H54 (cell line): Measurements from ENCODE around the gene RABGAP1L.

Experiments
- DNase-seq: peaks from one replicate; pipeline ENCODE4 v3.0.0; 2011; ENCODE audit warnings: low spot score, mixed read lengths; ENCODE audit not compliant: insufficient read length
- FAIRE-seq: peaks from 3 replicates; lab custom pipeline; 2011; peaks lifted over from hg19 to GRCh38; lab: Jason Lieb, UNC
- POLR2A ChIP-seq: IDR thresholded peaks from 2 replicates; pipeline ENCODE4 v1.6.1; 2011; ENCODE audit warnings: low read depth, mild to moderate bottlenecking, low read length

RABGAP1L gene

DNA sequence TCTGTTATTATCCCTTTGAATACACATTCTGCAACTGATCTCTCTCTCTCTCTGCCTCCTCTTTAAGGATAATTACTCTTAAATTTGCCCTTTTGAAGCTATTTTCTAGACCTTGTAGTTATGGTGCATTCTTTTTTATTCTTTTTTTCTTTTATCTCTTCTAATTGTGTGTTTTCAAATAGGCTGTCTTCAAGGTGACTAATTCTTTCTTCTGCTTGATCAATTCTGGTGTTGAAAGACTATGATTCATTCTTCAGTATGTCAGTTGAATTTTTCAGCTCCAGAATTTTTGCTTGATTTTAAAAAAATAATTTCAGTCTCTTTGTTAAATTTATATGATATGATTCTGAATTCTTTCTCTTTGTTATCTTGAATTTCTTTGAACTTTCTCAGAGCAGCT lies 192.8 kb downstream of the RABGAP1L start:
- no peak for TF ChIP-seq POLR2A
- DNase-seq (no peak), FAIRE-seq (no peak)

DNA sequence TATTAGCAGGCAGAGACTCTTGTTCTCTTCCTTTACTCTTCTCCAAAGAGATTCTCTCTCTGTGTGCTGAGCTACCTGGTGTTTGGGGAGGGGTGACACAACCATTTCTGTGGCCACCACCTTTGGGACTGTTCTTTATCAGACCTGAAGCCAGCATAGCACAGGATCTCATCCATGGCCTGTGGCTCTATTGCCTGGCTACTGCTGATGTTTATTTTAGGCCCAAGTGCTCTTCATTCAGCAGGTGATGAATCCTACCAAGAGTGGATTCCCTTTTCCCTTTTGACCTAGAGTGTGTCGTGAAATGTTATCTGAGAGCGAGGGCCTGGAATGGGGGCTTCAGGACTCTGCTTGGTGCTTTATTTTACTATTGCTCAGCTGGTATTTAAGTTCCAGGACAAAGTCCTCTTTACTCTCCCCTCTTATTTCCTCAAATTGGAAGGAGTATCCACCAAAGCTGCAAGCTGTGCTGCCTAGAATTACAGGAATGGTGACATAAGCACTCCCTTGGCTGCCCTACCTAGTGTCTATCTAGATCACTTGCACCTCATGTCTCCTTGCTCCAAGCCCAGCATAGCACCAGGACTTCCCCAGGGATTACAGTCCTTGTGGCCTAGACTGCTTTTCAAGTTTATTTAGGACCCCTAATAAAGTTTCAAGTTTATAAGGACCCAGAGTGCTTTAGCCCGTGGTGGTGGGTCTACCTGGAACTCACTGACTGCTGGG lies 193.7 kb downstream of the RABGAP1L start:
- no peak for FAIRE-seq
- no peak for DNase-seq
- no peak for TF ChIP-seq POLR2A

DNA sequence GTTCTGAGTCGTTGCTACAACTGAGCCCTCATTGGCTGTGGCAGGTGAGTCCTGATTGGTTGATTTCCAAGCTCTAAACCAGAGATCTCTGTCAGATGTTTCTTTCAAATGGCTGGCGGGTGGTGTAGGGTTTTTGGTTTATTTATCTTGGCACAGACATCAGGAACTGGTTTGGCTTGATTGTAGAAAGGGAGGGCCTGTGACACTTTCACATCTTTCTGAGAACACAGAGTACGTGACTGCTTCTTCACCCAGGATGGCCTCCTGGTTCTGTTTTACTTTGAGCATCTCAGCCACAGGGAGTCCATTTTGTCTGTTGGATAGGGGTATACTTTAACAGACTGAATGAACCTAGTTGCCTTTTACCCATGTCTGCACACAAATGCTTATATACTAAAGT lies 199.0 kb downstream of the RABGAP1L start:
- FAIRE-seq (no peak), DNase-seq (no peak)

DNA sequence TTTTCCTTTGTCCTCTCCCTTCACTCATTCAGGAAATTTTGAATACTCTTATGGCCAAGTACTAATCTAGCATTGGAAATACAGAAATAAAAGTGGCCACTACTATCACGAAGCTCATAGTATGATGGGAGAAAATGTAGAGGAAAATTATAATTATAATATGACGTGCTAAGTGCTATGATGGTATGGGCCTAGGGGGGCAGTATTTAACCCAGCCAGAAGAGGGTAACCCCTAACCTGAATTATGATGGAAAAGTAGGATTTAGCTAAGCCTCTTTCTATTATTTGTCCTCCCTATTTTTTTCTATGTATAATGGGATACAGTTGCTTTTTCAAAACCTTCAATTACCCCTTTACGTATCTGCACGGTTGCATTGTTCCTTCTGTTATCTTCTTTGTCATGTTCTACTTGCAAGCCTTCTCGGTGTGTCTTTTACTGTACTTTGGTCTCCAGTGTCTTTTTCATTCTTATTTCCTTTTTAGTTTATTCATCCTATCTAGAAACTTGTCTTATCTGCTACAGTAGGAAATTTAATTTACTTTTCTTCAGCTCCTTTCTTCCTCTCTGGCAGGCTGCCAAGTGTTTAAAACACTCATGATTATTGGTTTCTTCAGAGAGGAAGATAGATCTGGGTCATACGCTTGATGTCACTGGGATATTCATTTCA lies 199.6 kb downstream of the RABGAP1L start:
- no peak for DNase-seq
- FAIRE-seq = no peak

More for the DNA sequence above, 199.0 kb downstream of the RABGAP1L start:
- no peak for TF ChIP-seq POLR2A

DNA sequence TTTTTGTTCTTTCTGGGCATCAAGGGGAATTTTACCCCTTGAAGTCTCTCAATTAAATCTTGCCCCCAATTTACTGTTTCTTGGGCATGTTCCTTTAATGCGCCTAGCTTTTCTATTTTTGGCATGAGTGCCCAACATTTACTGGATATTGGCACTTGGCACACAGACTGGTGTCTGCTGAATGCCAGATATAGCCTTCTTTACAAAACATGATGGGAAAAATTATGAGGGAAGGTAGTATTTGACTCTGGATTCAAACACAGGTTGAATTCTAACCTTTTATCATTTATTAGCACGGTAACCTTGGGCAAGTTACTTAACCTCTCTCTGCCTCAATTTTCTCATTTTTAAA lies 200.1 kb downstream of the RABGAP1L start:
- no peak for FAIRE-seq
- DNase-seq = no peak
- no peak for TF ChIP-seq POLR2A

More for the DNA sequence above, 199.6 kb downstream of the RABGAP1L start:
- TF ChIP-seq POLR2A = no peak

DNA sequence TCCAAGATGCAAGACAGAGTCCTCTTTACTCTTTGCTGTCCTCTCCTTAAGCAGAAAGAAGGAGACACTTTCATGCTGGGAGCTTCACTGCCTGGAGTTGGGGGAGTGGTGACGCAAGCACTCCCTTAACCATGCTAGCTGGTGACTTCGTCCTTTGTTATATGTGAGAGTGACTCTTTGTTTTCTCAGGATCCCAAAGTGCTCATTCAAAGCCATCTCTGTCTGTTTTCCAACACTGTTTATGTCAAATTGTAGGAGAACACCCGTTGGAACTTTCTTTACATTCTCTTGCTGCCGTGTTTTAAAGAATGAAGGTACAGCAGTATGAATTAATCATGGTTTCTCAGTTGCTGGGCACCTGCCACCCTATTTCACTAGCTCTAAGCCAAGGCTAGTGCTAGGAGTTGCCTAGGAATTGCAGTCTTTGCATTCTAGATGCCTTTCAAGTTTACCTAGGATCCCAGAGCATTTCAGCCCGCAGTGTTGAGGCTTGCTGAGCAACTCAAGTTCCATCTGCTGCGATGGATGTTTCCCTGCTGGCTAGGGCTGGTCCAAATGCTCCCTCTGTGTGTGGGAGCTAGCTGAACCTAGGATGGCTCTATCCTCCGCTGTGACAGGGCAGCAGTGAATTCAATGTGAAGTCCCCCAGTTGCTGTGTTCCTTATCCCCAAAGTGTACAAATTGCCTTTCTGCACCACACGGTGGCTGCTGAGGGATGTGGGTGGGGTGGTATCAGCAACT lies 205.8 kb downstream of the RABGAP1L start:
- DNase-seq = no peak
- FAIRE-seq = no peak
- TF ChIP-seq POLR2A = no peak

DNA sequence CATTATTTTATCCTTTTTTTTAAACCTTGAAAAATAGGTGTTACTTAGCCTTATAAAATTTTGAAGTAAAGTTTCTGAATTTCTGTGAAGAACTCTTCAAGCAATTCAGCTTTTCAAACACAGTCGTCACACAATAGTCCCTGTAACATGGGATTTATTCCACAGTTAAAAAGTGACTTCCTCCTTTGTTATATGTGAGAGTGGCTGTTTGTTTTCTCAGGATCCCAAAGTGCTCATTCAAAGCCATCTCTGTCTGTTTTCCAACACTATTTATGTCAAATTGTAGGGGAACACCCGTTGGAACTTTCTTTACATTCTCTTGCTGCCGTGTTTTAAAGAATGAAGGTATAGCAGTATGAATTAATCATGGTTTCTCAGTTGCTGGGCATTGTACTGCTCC lies 207.6 kb downstream of the RABGAP1L start:
- no peak for TF ChIP-seq POLR2A
- no peak for FAIRE-seq
- no peak for DNase-seq

DNA sequence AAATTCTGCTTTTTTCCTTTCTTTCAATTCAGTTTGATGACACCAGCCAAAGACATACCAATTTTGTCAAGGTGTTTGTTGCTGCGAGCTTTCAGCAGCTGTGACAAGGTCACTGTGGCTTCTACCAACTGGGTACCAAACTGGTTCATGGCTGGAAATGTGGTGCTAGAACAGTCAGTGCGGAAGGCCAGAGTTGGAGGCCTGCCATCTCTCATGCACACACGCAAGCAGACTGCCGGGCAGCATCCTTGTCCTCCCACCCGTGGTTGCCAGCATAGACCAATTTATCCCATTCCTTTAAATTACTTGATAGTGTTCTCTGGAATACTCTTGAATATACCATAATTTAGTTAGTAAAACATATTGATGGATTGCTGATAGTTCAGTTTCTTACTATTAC lies 208.6 kb downstream of the RABGAP1L start:
- no peak for TF ChIP-seq POLR2A
- DNase-seq = no peak
- no peak for FAIRE-seq

DNA sequence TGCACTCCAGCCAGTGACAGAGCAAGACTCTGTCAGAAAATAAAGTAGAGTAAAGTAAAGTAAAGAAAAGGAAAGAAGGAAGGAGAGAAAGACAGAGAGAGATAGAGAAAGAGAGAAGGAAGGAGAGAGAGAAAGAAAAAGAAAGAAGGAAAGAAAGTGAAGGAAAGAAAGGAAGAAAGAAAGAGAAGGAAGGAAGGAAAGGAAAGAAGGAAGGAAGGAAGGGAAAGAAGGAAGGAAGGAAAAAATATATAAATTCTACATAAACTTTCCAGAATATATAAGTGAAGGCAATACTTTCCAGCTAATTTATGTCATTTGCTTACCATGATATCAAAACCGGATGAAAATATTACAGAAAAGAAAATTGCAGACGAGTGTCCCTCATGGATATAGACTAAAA lies 216.7 kb downstream of the RABGAP1L start:
- DNase-seq (no peak), FAIRE-seq (no peak)
- TF ChIP-seq POLR2A = no peak

DNA sequence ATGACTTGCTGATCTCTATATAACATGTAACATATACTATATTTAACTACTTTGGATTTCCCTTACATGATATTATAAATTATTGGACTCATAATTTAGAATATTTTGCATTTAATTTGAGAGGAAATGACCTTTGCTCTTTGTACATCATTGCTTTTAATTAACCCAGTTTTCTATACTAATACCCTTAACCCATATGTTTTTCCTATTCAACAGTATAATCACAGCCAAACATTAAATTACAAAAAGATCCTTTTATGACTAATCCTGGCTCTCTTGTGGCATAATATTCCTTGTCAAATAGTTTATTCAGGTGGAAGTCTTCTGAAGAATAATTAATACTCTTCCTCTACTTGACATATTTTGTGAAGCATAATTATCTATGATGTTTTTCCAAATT lies 232.4 kb downstream of the RABGAP1L start:
- no peak for FAIRE-seq
- DNase-seq = no peak
- no peak for TF ChIP-seq POLR2A

DNA sequence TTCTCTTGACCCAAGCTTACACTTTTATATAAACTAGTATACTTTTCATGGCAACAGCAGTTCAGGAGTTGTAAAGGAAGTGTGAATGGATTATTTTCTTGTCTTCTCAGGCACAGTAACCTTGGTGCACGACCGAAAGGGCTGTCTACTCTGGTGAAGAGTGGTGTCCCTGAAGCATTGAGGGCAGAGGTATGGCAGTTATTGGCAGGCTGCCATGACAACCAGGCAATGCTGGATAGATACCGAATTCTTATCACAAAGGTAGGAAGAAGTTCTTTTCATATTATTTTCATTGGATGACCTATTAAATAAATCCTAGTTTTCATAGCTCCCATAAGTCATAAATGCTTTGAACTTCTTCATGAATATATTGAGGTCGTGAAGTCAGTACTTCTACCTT lies 234.6 kb downstream of the RABGAP1L start:
- DNase-seq (no peak), FAIRE-seq (no peak)
- TF ChIP-seq POLR2A = no peak

DNA sequence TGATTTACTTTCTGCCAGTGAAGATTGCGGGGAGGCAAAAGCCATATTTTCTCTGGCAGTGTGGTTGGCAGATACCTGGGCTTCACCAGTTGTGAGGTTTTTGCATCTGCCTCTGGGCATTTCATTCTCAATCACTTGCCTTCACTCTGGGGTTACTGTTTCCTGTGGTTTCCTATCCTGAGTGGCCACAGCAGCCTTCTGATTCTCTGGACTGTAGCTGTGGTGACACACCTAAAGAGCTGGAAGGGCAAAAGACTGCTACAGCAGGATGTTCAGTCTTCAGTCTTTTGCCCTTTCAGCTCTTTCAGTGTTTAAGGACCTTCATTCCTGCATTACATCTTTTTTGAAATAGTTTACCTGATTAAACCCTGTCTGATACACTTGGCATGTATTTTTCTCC lies 237.9 kb downstream of the RABGAP1L start:
- DNase-seq = no peak
- no peak for TF ChIP-seq POLR2A
- no peak for FAIRE-seq

DNA sequence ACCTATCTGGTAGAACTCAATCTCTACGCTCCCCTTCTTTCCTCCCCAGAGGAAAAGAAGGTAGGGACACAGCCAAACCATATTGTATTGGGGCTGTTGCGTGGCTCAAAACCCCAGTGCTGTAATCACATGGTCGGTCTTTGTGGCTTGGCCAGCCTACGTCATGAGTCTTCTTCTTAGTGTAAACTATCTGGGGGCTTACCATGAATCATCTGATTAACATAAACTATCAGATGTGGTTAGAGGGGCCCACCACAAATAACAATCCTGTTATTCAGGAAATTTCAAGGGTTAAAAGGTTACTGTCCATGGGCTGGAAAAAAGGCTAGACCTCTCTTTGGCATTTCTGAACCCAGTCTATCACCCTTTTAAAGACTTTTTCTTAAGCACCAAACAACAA lies 238.9 kb downstream of the RABGAP1L start:
- DNase-seq (no peak), FAIRE-seq (no peak)
- no peak for TF ChIP-seq POLR2A

DNA sequence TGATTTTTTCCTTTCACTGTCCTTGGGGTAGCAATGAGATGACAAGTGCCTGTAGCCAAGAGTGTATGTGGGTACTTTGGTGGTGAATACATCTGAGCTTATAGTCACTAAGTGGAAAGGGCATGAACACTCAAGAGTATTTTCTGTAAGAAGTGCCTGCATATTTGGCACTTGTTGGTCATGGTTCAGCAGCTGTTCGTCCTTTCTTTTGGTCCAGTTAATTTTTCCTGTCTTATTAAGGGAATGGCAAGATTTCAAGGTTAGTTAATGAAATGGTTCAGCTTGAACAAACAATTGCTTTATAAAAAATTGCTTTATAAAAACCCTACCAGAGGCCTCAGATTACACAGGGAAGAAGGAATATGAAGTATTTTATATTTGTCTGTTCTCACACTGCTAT lies 239.9 kb downstream of the RABGAP1L start:
- no peak for DNase-seq
- FAIRE-seq = no peak
- no peak for TF ChIP-seq POLR2A
